HG03025 (cell line): Measurements from ENCODE around the gene KAZALD1.

Source experiments
- ATAC-seq: cut with Tn5 transposase; IDR thresholded peaks from one replicate; pipeline ENCODE4 v1.9.1; 2021; ENCODE audit warnings: mild to moderate bottlenecking, moderate library complexity; ENCODE audit not compliant: unreplicated experiment, low FRiP score

KAZALD1 gene

GRCh38 chr10:101061624-101062231, at the start of gene KAZALD1:
KAZALD1 (plus strand) TSS chr10:101061989; CDS start chr10:101062593, 604 bp downstream.
- no peak for ATAC-seq

GRCh38 chr10:101012525-101013364, 49.0 kb upstream of the KAZALD1 start:
- ATAC-seq = no peak

- no peak for ATAC-seq
Observed at GRCh38 chr10:101013365-101013825, 48.4 kb upstream of the KAZALD1 start.

- no peak for ATAC-seq
Observed at GRCh38 chr10:101014230-101014884, 47.4 kb upstream of the KAZALD1 start.

- ATAC-seq = no peak
Observed at GRCh38 chr10:101014966-101015581, 46.7 kb upstream of the KAZALD1 start.

GRCh38 chr10:101015582-101015973, 46.2 kb upstream of the KAZALD1 start:
- ATAC-seq = no peak

- no peak for ATAC-seq
Observed at GRCh38 chr10:101016814-101017213, 45.0 kb upstream of the KAZALD1 start.

- no peak for ATAC-seq
Observed at GRCh38 chr10:101018118-101018599, 43.6 kb upstream of the KAZALD1 start.

GRCh38 chr10:101018600-101019439, 43.0 kb upstream of the KAZALD1 start:
- no peak for ATAC-seq

- no peak for ATAC-seq
Observed at GRCh38 chr10:101019440-101019703, 42.4 kb upstream of the KAZALD1 start.

- ATAC-seq = no peak
Observed at GRCh38 chr10:101020427-101021075, 41.2 kb upstream of the KAZALD1 start.

GRCh38 chr10:101021239-101021638, 40.5 kb upstream of the KAZALD1 start:
- no peak for ATAC-seq

GRCh38 chr10:101021692-101022251, 40.0 kb upstream of the KAZALD1 start:
- no peak for ATAC-seq

GRCh38 chr10:101022967-101023705, 38.7 kb upstream of the KAZALD1 start:
- ATAC-seq = no peak

- no peak for ATAC-seq
Observed at GRCh38 chr10:101027106-101027720, 34.6 kb upstream of the KAZALD1 start.

GRCh38 chr10:101028446-101029337, 33.1 kb upstream of the KAZALD1 start:
- no peak for ATAC-seq
